Neuronal stem cell (in vitro differentiated cells): ENCODE measurements around the gene SUSD3.
"Not testable (repeated sequence)": the region's sequence is repeated elsewhere in the genome, so short reads cannot be mapped to it uniquely, and the experiment has no call there.

Experiments used
- DNase-seq: peaks from one replicate; pipeline ENCODE4 v3.0.0-alpha.2; 2013; ENCODE audit warnings: low spot score
- H2AFZ ChIP-seq: one replicate; pipeline ENCODE4 v1.6.1; 2013; ENCODE audit warnings: mild to moderate bottlenecking, low read length, inconsistent platforms
- H2AK5ac ChIP-seq: 2 replicates; pipeline ENCODE4 v1.6.1; 2013; ENCODE audit warnings: low read depth, mild to moderate bottlenecking, inconsistent platforms, low read length, moderate library complexity, mixed read lengths
- H2BK120ac ChIP-seq: 2 replicates; pipeline ENCODE4 v1.6.1; 2013; ENCODE audit warnings: low read depth, mild to moderate bottlenecking, inconsistent platforms, low read length, moderate library complexity, mixed read lengths
- H2BK12ac ChIP-seq: one replicate; pipeline ENCODE4 v1.6.1; 2013; ENCODE audit warnings: low read length, inconsistent platforms
- H2BK15ac ChIP-seq: 2 replicates; pipeline ENCODE4 v1.6.1; 2013; ENCODE audit warnings: mild to moderate bottlenecking, low read length, inconsistent platforms, mixed read lengths
- H2BK5ac ChIP-seq: one replicate; pipeline ENCODE4 v1.6.1; 2013; ENCODE audit warnings: inconsistent platforms, mild to moderate bottlenecking, low read length, moderate library complexity
- H3K14ac ChIP-seq: one replicate; pipeline ENCODE4 v1.6.1; 2013; ENCODE audit warnings: low read length, inconsistent platforms
- H3K18ac ChIP-seq: 2 replicates; pipeline ENCODE4 v1.6.1; 2013; ENCODE audit warnings: low read length, inconsistent platforms
- H3K23ac ChIP-seq: 2 replicates; pipeline ENCODE4 v1.6.1; 2013; ENCODE audit warnings: low read depth, mild to moderate bottlenecking, mixed read lengths, low read length, inconsistent platforms; ENCODE audit not compliant: poor library complexity
- H3K27ac ChIP-seq: replicated peaks from 3 replicates; pipeline ENCODE4 v1.5.1; 2013; ENCODE audit warnings: low read length, inconsistent platforms
- H3K27me3 ChIP-seq, 3 experiments: 2 replicates each; pipeline ENCODE4 v1.6.1; 2013; ENCODE audit warnings: low read length in 3 of 3, mild to moderate bottlenecking in 2 of 3, inconsistent platforms in 1 of 3, low read depth in 1 of 3, mixed read lengths in 1 of 3, moderate library complexity in 1 of 3; ENCODE audit not compliant: control insufficient read depth in 3 of 3, insufficient read depth in 3 of 3
- H3K36me3 ChIP-seq, 2 donors: replicated peaks in 1 of 2; 2 replicates each; pipeline ENCODE4 v1.6.1; 2013; ENCODE audit warnings: low read length in 2 of 2; ENCODE audit not compliant: control insufficient read depth in 2 of 2, insufficient read depth in 2 of 2
- H3K4ac ChIP-seq: 2 replicates; pipeline ENCODE4 v1.6.1; 2013; ENCODE audit warnings: inconsistent platforms, mild to moderate bottlenecking, low read length, moderate library complexity
- H3K4me1 ChIP-seq, 2 donors: 1 replicate in 1 of 2; 2 replicates in 1 of 2; pipeline ENCODE4 v1.6.1; 2013; ENCODE audit warnings: low read length in 2 of 2, low read depth in 1 of 2; ENCODE audit not compliant: control insufficient read depth in 2 of 2, insufficient read depth in 1 of 2
- H3K4me2 ChIP-seq: one replicate; pipeline ENCODE4 v1.6.1; 2013; ENCODE audit warnings: mild to moderate bottlenecking, low read length, inconsistent platforms; ENCODE audit not compliant: insufficient read depth, poor library complexity, severe bottlenecking
- H3K4me3 ChIP-seq, 2 donors: 2 replicates each; pipeline ENCODE4 v1.5.1; 2013; ENCODE audit warnings: low read length in 2 of 2, mild to moderate bottlenecking in 2 of 2, inconsistent platforms in 1 of 2, moderate library complexity in 1 of 2
- H3K79me1 ChIP-seq: one replicate; pipeline ENCODE4 v1.6.1; 2013; ENCODE audit warnings: low read depth, mild to moderate bottlenecking, inconsistent platforms, low read length, moderate library complexity
- H3K9ac ChIP-seq: one replicate; pipeline ENCODE4 v1.6.1; 2013; ENCODE audit warnings: mild to moderate bottlenecking, low read depth, low read length, inconsistent platforms; ENCODE audit not compliant: poor library complexity
- H3K9me3 ChIP-seq, 2 donors: replicated peaks in 1 of 2; 2 replicates each; pipeline versions ENCODE3 to v1.6.1; 2013; ENCODE audit warnings: low read length in 2 of 2, mild to moderate bottlenecking in 2 of 2, inconsistent platforms in 1 of 2, low read depth in 1 of 2, mixed read lengths in 1 of 2, moderate library complexity in 1 of 2; ENCODE audit not compliant: control insufficient read depth in 2 of 2, insufficient read depth in 1 of 2
- H4K8ac ChIP-seq: one replicate; pipeline ENCODE4 v1.6.1; 2013; ENCODE audit warnings: low read depth, mild to moderate bottlenecking, inconsistent platforms, low read length, moderate library complexity
- H4K91ac ChIP-seq: one replicate; pipeline ENCODE4 v1.6.1; 2013; ENCODE audit warnings: low read length, low read depth, mild to moderate bottlenecking, inconsistent platforms; ENCODE audit not compliant: poor library complexity
- WGBS, 2 donors: extraction: QIAGEN DNeasy Blood & Tissue Kit; methylation state at CpG; one replicate each; pipeline ENCODE4 v1.1.7; 2013; ENCODE audit warnings: missing lambda C conversion rate in 2 of 2, mixed read lengths in 1 of 2; ENCODE audit not compliant: insufficient read length in 2 of 2, insufficient replicate concordance in 1 of 2; ENCODE audit errors: extremely low coverage in 2 of 2; 5-methylcytosine and 5-hydroxymethylcytosine counted together

Gene SUSD3

GRCh38 chr9:93011114-93011513, 47.4 kb upstream of the SUSD3 start:
- Histone ChIP-seq H2AFZ (no peak overlapping the region), H3K18ac (peak overlapping the region; percentile 85), H4K8ac (no peak overlapping the region), H3K4ac (no peak overlapping the region), H2BK120ac (no peak overlapping the region), H2BK15ac (peak overlapping the region; percentile 58), H3K14ac (no peak overlapping the region), H3K9ac (no peak overlapping the region), H3K23ac (peak overlapping the region; percentile 43), H3K27me3 (no peaks in the 10 kb centered on the region), H2BK5ac (peak overlapping the region; percentile 39), H4K91ac (no peak overlapping the region), H2BK12ac (no peak overlapping the region), H2AK5ac (peak overlapping the region; percentile 88), H3K4me1 (no peaks in the 10 kb centered on the region), H3K4me2 (no peak overlapping the region), H3K27ac (no peak overlapping the region), H3K79me1 (peaks cover 2% of the 10 kb centered on the region), H3K36me3 (no peaks in the 10 kb centered on the region), H3K4me3 (no peak overlapping the region), H3K9me3 (peaks cover 0 to 2% of the 10 kb centered on the region in 2 donors)
- DNase-seq, result no peak
- WGBS, 2 donors, result no CpG with 5 or more reads among the region's 8 CpGs

- Histone ChIP-seq H3K4me3 (no peak overlapping the region), H3K9ac (no peak overlapping the region), H2BK5ac (no peak overlapping the region), H4K91ac (no peak overlapping the region), H3K79me1 (peaks cover 2% of the 10 kb centered on the region), H2AFZ (no peak overlapping the region), H3K23ac (peak overlapping the region; percentile 47), H3K4me2 (no peak overlapping the region), H3K9me3 (peaks cover 0 to 2% of the 10 kb centered on the region in 2 donors), H2AK5ac (peak overlapping the region; percentile 97), H3K4ac (no peak overlapping the region), H3K36me3 (no peaks in the 10 kb centered on the region), H2BK12ac (no peak overlapping the region), H4K8ac (no peak overlapping the region), H2BK15ac (peak overlapping the region; percentile 65), H3K27me3 (no peaks in the 10 kb centered on the region), H3K14ac (peak overlapping the region; percentile 84), H3K27ac (no peak overlapping the region), H2BK120ac (peak overlapping the region; percentile 82), H3K18ac (peak overlapping the region; percentile 44), H3K4me1 (peaks cover 0 to 2% of the 10 kb centered on the region in 2 donors)
- DNase-seq, result no peak
- WGBS, 2 donors, result no CpG with 5 or more reads among the region's 14 CpGs
Measured at GRCh38 chr9:93012963-93013855, 45.3 kb upstream of the SUSD3 start.

GRCh38 chr9:93013856-93014582, 44.5 kb upstream of the SUSD3 start:
- H3K23ac ChIP-seq, result peak overlapping the region; percentile 17
- H3K9ac ChIP-seq, result no peak overlapping the region
- H3K4me1 ChIP-seq, result peaks cover 0 to 5% of the 10 kb centered on the region in 2 donors
- no peak overlapping the region for H3K4me3 ChIP-seq
- no peak overlapping the region for H4K8ac ChIP-seq
- H3K4ac ChIP-seq, result no peak overlapping the region
- WGBS, 2 donors, result no CpG with 5 or more reads among the region's 13 CpGs
- no peak overlapping the region for H2BK12ac ChIP-seq
- peaks cover 2% of the 10 kb centered on the region for H3K79me1 ChIP-seq
- H3K36me3 ChIP-seq, result no peaks in the 10 kb centered on the region
- H3K9me3 ChIP-seq, result peaks cover 0 to 2% of the 10 kb centered on the region in 2 donors
- no peak overlapping the region for H2BK15ac ChIP-seq
- no peak overlapping the region for H3K4me2 ChIP-seq
- peak overlapping the region; percentile 29 for H2AK5ac ChIP-seq
- H4K91ac ChIP-seq, result no peak overlapping the region
- H3K18ac ChIP-seq, result peak overlapping the region; percentile 35
- no peak overlapping the region for H2BK120ac ChIP-seq
- no peak for DNase-seq
- H2BK5ac ChIP-seq, result no peak overlapping the region
- no peak overlapping the region for H3K27ac ChIP-seq
- H2AFZ ChIP-seq, result no peak overlapping the region
- peak overlapping the region; percentile 84 for H3K14ac ChIP-seq
- no peaks in the 10 kb centered on the region for H3K27me3 ChIP-seq

GRCh38 chr9:93015190-93015589, 43.3 kb upstream of the SUSD3 start:
- not testable (repeated sequence) for H3K4ac ChIP-seq, H2AFZ ChIP-seq, H3K79me1 ChIP-seq, H2AK5ac ChIP-seq, H3K9me3 ChIP-seq, H2BK12ac ChIP-seq, H3K27me3 ChIP-seq, H3K4me3 ChIP-seq, H3K4me2 ChIP-seq, H2BK120ac ChIP-seq, H3K4me1 ChIP-seq, H2BK5ac ChIP-seq, H3K14ac ChIP-seq, H4K8ac ChIP-seq, H3K23ac ChIP-seq, H3K36me3 ChIP-seq, H3K9ac ChIP-seq, DNase-seq, H3K18ac ChIP-seq, H3K27ac ChIP-seq, H4K91ac ChIP-seq, H2BK15ac ChIP-seq
- no CpG with 5 or more reads among the region's 10 CpGs for WGBS, 2 donors
